Ovary (tissue), 9 donors: ENCODE results near the gene TNFRSF18. TPM values are rescaled to one million over a fixed set of nuclear protein-coding genes. Genes with fewer than 3 reads are reported as not detected.

ENCODE experiments used
- DNase-seq, 5 donors: peaks; one replicate each; pipeline ENCODE4 v3.0.0-alpha.2; 2019 to 2020
- H3K27ac ChIP-seq, 2 donors: fragments of 200-600 bp; one replicate each; pipeline versions ENCODE4 v1.5.1 to v1.8.0; 2019 to 2022
- H3K27me3 ChIP-seq: fragments of 200-600 bp; one replicate; pipeline ENCODE4 v1.8.0; 2022
- H3K36me3 ChIP-seq: fragments of 200-600 bp; sonication (generic); one replicate; pipeline ENCODE4 v1.5.1; 2019
- H3K4me1 ChIP-seq: one replicate; pipeline ENCODE4 v1.8.1; 2013; ENCODE audit warnings: mild to moderate bottlenecking, moderate library complexity; ENCODE audit not compliant: insufficient read depth
- H3K4me3 ChIP-seq: fragments of 200-600 bp; sonication (generic); one replicate; pipeline ENCODE4 v1.5.1; 2017
- H3K9me3 ChIP-seq, 2 donors: fragments of 200-600 bp in 1 of 2; sonication (generic) in 1 of 2; one replicate each; pipeline versions ENCODE4 v1.5.1 to v1.8.1; 2013 to 2019; ENCODE audit warnings: mild to moderate bottlenecking in 1 of 2, moderate library complexity in 1 of 2
- EP300 ChIP-seq: sonication (generic); formaldehyde crosslinking; IDR thresholded peaks from one replicate; pipeline ENCODE4 v1.6.1; 2017; ENCODE audit warnings: antibody characterized with exemption
- POLR2A ChIP-seq: fragments of 450-650 bp; IDR thresholded peaks from one replicate; pipeline ENCODE4 v1.6.1; 2017; ENCODE audit warnings: antibody characterized with exemption, mild to moderate bottlenecking, moderate library complexity
- WGBS, 3 donors: extraction: QIAGEN DNeasy Blood & Tissue Kit in 1 of 3; methylation state at CpG; one replicate each; pipeline versions ENCODE4 v1.1.5 to v1.1.7; 2013 to 2017; 5-methylcytosine and 5-hydroxymethylcytosine counted together
- intact Hi-C, 4 donors: fragments of 100-400 bp; cut with DNase I; formaldehyde crosslinking; loops; one replicate each; pipeline versions ENCODE4 v1.11.0 to v1.15.1; 2022 to 2023
- polyA plus RNA-seq, 2 donors: library from polyadenylated mRNA; stranded (reverse); fragments of 200-250 nt in 1 of 2; fragments of 350-450 nt in 1 of 2; fragmentation: Illumina TruSeq in 1 of 2; extraction: RNeasy Lipid Tissue Mini Kit (QIAGEN cat#74804) in 1 of 2; gene quantifications; one replicate each; pipeline ENCODE4 v1.2.3, GENCODE V29; 2013 to 2014
- total RNA-seq, 7 donors: library from RNA; depleted of rRNA in 2 of 7; stranded (reverse); fragments of >200 nt in 2 of 7; fragmentation: NEBNext Ultra II Directional in 3 of 7; extraction: Animal tissue kit (Norgen Biotek cat#: 25700) in 3 of 7; gene quantifications; one replicate each; pipeline versions ENCODE4 v1.1.0 to v1.2.4, GENCODE V29; 2016 to 2023
- TF ChIP-seq, protein P1 (sequence below), 3 donors: fragments of 450-650 bp in 2 of 3; fragments of 200-600 bp in 1 of 3; IDR thresholded peaks; one replicate each; pipeline versions ENCODE4 v1.5.1 to v1.8.0; 2016 to 2022; ENCODE audit warnings: antibody characterized with exemption in 3 of 3, mild to moderate bottlenecking in 1 of 3
- donor health status: DM: no; HTN: no; CAD: no; lungs with moderate emphysema.
- donor health status: DM: no; HTN: no; CAD: no.
- donor health status: Bipolar disorder and iron deficiency.
- donor health status: DM: yes; HTN: yes; CAD: no.
- donor health status: DM: no; HTN: no; CAD: no.
- donor health status: DM: yes; HTN: yes; CAD: no.

The TNFRSF18 gene
- total and polyA plus RNA-seq, 9 donors = 0.10 to 1.4 (median 0.32) TPM; not detected in 5

GRCh38 chr1:1223891-1224290 lies 17.5 kb upstream of the TNFRSF18 start:
- no peak for TF ChIP-seq POLR2A
- TF ChIP-seq EP300 = no peak
- TF ChIP-seq, protein P1, sequence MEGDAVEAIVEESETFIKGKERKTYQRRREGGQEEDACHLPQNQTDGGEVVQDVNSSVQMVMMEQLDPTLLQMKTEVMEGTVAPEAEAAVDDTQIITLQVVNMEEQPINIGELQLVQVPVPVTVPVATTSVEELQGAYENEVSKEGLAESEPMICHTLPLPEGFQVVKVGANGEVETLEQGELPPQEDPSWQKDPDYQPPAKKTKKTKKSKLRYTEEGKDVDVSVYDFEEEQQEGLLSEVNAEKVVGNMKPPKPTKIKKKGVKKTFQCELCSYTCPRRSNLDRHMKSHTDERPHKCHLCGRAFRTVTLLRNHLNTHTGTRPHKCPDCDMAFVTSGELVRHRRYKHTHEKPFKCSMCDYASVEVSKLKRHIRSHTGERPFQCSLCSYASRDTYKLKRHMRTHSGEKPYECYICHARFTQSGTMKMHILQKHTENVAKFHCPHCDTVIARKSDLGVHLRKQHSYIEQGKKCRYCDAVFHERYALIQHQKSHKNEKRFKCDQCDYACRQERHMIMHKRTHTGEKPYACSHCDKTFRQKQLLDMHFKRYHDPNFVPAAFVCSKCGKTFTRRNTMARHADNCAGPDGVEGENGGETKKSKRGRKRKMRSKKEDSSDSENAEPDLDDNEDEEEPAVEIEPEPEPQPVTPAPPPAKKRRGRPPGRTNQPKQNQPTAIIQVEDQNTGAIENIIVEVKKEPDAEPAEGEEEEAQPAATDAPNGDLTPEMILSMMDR (IDR thresholded peaks at IDR 0.05) = no peak
- intact Hi-C loops = no loop called here
- Histone ChIP-seq H3K27me3 (no peaks in the 10 kb centered on the region), H3K36me3 (no peaks in the 10 kb centered on the region), H3K9me3 (no peaks in the 10 kb centered on the region), H3K4me1 (no peaks in the 10 kb centered on the region), H3K4me3 (no peak overlapping the region), H3K27ac (no peak overlapping the region)
- no peak for DNase-seq
- 90 to 96% (median 94%) methylated on average over 18 to 21 of the region's 21 CpGs for WGBS, 3 donors

- intact Hi-C loops = no loop called here
- H3K4me3 ChIP-seq = no peak overlapping the region
- H3K9me3 ChIP-seq = no peaks in the 10 kb centered on the region
- 91 to 94% (median 93%) methylated on average over 15 of the region's 15 CpGs for WGBS, 3 donors
- H3K27me3 ChIP-seq = no peaks in the 10 kb centered on the region
- no peak for DNase-seq
- no peak overlapping the region for H3K27ac ChIP-seq
- H3K4me1 ChIP-seq = no peaks in the 10 kb centered on the region
- no peaks in the 10 kb centered on the region for H3K36me3 ChIP-seq
- no peak for TF ChIP-seq EP300
- TF ChIP-seq, protein P1 (IDR thresholded peaks at IDR 0.05) = no peak
- TF ChIP-seq POLR2A = no peak
Measured at GRCh38 chr1:1223321-1223720, 16.9 kb upstream of the TNFRSF18 start.

DNA sequence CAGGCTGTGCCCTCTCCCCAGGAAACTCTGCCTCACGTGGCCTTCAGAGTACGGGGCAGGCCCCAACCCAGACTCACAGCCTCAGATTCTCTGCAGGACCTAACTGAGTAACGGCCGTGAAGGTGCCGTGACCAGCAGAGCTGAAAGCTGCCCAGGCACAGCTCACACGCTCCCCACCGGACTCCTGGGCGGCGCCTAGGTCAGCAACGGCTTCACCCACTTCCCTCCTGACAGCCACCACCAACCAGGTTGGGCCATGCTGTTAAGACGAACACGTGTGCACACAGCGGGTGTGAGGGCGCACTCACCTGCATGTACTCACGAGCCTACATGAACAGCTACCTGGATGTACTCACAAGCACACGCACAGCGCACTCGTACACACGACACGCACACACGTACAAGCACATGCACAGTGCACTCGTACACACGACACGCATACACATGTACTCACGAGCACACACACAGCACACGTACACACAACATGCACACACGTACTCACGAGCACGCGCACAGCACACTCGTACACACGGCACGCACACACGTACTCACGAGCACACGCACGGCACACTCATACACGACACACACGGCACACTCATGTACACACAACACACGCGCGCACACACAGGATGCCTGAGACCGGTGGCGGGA lies 16.3 kb upstream of the TNFRSF18 start:
- intact Hi-C loops = no loop called here
- DNase-seq = no peak
- Histone ChIP-seq H3K27me3 (no peaks in the 10 kb centered on the region), H3K36me3 (no peaks in the 10 kb centered on the region), H3K27ac (no peak overlapping the region), H3K4me3 (no peak overlapping the region), H3K9me3 (no peaks in the 10 kb centered on the region), H3K4me1 (no peaks in the 10 kb centered on the region)
- 91 to 95% (median 94%) methylated on average over 44 of the region's 44 CpGs for WGBS, 3 donors
- TF ChIP-seq POLR2A (no peak), EP300 (no peak)
- TF ChIP-seq, protein P1 (IDR thresholded peaks at IDR 0.05) = no peak

- no peaks in the 10 kb centered on the region for H3K4me1 ChIP-seq
- 85 to 93% (median 92%) methylated on average over 27 to 30 of the region's 30 CpGs for WGBS, 3 donors
- no peak for DNase-seq
- no peak overlapping the region for H3K4me3 ChIP-seq
- H3K36me3 ChIP-seq = no peaks in the 10 kb centered on the region
- no peaks in the 10 kb centered on the region for H3K9me3 ChIP-seq
- TF ChIP-seq, protein P1 (IDR thresholded peaks at IDR 0.05) = no peak
- TF ChIP-seq EP300 (no peak), POLR2A (no peak)
- H3K27ac ChIP-seq = no peak overlapping the region
- intact Hi-C loops = no loop called here
- H3K27me3 ChIP-seq = no peaks in the 10 kb centered on the region
Measured at GRCh38 chr1:1221887-1222574, 15.6 kb upstream of the TNFRSF18 start.
